Sigmoid colon (tissue), 7 donors: Measurements from ENCODE around the gene FALEC. TPM values are rescaled to one million over a fixed set of nuclear protein-coding genes. Genes with fewer than 3 reads are reported as not detected.
A peak's percentile ranks its signal among the peaks of the same experiment; 100 is the strongest.

Experiments
- DNase-seq: peaks from one replicate; pipeline ENCODE4 v3.0.0-alpha.2; 2019
- H3K27ac ChIP-seq, 4 donors: fragments of 200-600 bp; sonication (generic); one replicate each; pipeline ENCODE4 v1.5.1; 2016 to 2019; ENCODE audit warnings: mild to moderate bottlenecking in 1 of 4
- H3K27me3 ChIP-seq, 3 donors: fragments of 200-600 bp; sonication (generic); one replicate each; pipeline ENCODE4 v1.5.1; 2019; ENCODE audit warnings: mild to moderate bottlenecking in 1 of 3
- H3K36me3 ChIP-seq, 4 donors: fragments of 200-600 bp; sonication (generic); one replicate each; pipeline ENCODE4 v1.5.1; 2016 to 2019
- H3K4me1 ChIP-seq, 4 donors: fragments of 200-600 bp; sonication (generic); one replicate each; pipeline ENCODE4 v1.5.1; 2017 to 2019
- H3K4me3 ChIP-seq, 4 donors: fragments of 200-600 bp; sonication (generic); one replicate each; pipeline ENCODE4 v1.5.1; 2017 to 2019; ENCODE audit warnings: mild to moderate bottlenecking in 2 of 4, moderate library complexity in 1 of 4
- H3K9me3 ChIP-seq, 4 donors: fragments of 200-600 bp in 3 of 4; sonication (generic) in 3 of 4; one replicate each; pipeline versions ENCODE4 v1.5.1 to v1.6.1; 2013 to 2019
- EP300 ChIP-seq, 4 donors: sonication (generic); formaldehyde crosslinking; IDR thresholded peaks; one replicate each; pipeline ENCODE4 v1.6.1; 2017; ENCODE audit warnings: antibody characterized with exemption in 4 of 4
- POLR2A ChIP-seq, 2 donors: fragments of 450-650 bp; IDR thresholded peaks; one replicate each; pipeline ENCODE4 v1.6.1; 2016; ENCODE audit warnings: antibody characterized with exemption in 2 of 2, mild to moderate bottlenecking in 2 of 2, moderate library complexity in 2 of 2
- POLR2AphosphoS5 ChIP-seq, 4 donors: sonication (generic); formaldehyde crosslinking; IDR thresholded peaks; one replicate each; pipeline ENCODE4 v1.6.1; 2017; ENCODE audit warnings: antibody characterized with exemption in 4 of 4
- WGBS, 2 donors: extraction: QIAGEN DNeasy Blood & Tissue Kit; methylation state at CpG; one replicate each; pipeline ENCODE4 v1.1.7; 2013; 5-methylcytosine and 5-hydroxymethylcytosine counted together
- intact Hi-C: fragments of 100-400 bp; cut with DNase I; formaldehyde crosslinking; loops from one replicate; pipeline ENCODE4 v1.15.1; 2023
- polyA plus RNA-seq, 3 donors: library from polyadenylated mRNA; stranded (reverse); fragments of 200-250 nt; gene quantifications; one replicate each; pipeline ENCODE4 v1.2.3, GENCODE V29; 2013
- total RNA-seq, 4 donors: library from RNA; depleted of rRNA; stranded (reverse); fragments of >200 nt; gene quantifications; one replicate each; pipeline ENCODE4 v1.1.0, GENCODE V29; 2016
- TF ChIP-seq, protein P1 (sequence below), 4 experiments: fragments of 450-650 bp in 3 of 4; fragments of 200-600 bp in 1 of 4; IDR thresholded peaks; one replicate each; pipeline ENCODE4 v1.5.1; 2016 to 2019; ENCODE audit warnings: antibody characterized with exemption in 4 of 4, mild to moderate bottlenecking in 3 of 4, moderate library complexity in 2 of 4
- donor health status: healthy with polysubstance abuse.
- donor health status: Bipolar disorder and iron deficiency.
- donor health status: healthy.

FALEC gene
- total and polyA plus RNA-seq, 7 donors = 0.35 TPM; not detected in 6

DNA sequence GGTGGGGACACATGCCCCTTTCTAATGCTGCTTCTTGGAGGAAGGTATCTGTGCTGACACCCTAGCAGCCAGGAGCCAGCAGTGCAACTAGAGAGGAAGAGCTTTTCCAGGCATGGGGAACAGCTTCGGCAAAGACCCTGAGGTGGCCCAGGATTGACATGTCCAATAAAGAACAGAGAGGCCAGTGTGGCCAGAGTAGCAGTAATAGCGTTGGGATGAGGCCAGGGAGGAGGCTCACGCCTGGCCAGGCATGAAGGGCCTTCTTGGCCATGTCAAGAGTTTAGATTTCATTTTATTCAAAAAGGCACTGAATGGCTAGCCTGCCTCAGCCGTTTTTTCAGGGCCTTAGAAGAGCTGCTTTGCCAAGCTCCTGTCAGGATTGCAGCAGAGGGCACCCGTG lies 17.3 kb downstream of the FALEC start:
- H3K27ac ChIP-seq = peak overlapping the region; percentile 69 to 86 (median 82)
- no peak overlapping the region for H3K4me3 ChIP-seq
- H3K36me3 ChIP-seq = no peaks in the 10 kb centered on the region
- no peaks in the 10 kb centered on the region for H3K27me3 ChIP-seq
- no peak for TF ChIP-seq POLR2A (IDR thresholded peaks at IDR 0.05)
- TF ChIP-seq, protein P1, sequence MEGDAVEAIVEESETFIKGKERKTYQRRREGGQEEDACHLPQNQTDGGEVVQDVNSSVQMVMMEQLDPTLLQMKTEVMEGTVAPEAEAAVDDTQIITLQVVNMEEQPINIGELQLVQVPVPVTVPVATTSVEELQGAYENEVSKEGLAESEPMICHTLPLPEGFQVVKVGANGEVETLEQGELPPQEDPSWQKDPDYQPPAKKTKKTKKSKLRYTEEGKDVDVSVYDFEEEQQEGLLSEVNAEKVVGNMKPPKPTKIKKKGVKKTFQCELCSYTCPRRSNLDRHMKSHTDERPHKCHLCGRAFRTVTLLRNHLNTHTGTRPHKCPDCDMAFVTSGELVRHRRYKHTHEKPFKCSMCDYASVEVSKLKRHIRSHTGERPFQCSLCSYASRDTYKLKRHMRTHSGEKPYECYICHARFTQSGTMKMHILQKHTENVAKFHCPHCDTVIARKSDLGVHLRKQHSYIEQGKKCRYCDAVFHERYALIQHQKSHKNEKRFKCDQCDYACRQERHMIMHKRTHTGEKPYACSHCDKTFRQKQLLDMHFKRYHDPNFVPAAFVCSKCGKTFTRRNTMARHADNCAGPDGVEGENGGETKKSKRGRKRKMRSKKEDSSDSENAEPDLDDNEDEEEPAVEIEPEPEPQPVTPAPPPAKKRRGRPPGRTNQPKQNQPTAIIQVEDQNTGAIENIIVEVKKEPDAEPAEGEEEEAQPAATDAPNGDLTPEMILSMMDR (IDR thresholded peaks at IDR 0.05) = peak in 1 of 4 experiments; percentile 34
- intact Hi-C loops = loop anchor here (2.0 to 10.0 kb wide), 2 partner anchors 68 to 288 kb away; no protein-coding TSS in a partner anchor
- DNase-seq = no peak
- 16 to 46% methylated on average over 5 of the region's 5 CpGs for WGBS, 2 donors
- H3K4me1 ChIP-seq = peaks cover 0 to 45% (median 17%) of the 10 kb centered on the region in 4 donors
- H3K9me3 ChIP-seq = no peaks in the 10 kb centered on the region

DNA sequence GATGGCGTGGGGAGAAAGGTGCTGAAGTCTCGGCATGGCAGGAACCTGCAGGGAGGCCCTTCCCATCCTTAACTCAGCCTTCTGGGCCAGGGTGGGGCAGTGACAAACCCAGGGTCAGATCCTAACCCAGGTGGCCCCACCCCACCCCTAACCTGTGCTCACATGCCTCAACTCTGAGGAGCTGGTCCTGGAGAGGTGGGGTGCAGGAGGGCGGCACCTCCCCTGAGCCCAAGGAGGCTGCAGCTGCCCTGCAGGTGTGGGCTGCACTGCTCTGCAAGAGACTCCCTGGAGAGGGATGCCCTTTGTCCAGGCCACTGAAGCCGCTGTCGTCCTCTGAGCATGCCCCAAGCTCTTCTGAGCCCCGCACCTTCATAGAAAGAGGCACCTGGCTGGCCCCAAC lies 18.4 kb downstream of the FALEC start:
- H3K27me3 ChIP-seq = no peaks in the 10 kb centered on the region
- DNase-seq = no peak
- TF ChIP-seq POLR2AphosphoS5 (IDR thresholded peaks at IDR 0.05) (no peak), EP300 (IDR thresholded peaks at IDR 0.05) (no peak), POLR2A (IDR thresholded peaks at IDR 0.05) (no peak)
- TF ChIP-seq, protein P1 (IDR thresholded peaks at IDR 0.05) = no peak
- peak overlapping the region in 2 of 4 donors; percentile 80 to 86 for H3K27ac ChIP-seq
- H3K4me3 ChIP-seq = no peak overlapping the region
- 48 to 80% methylated on average over 6 of the region's 6 CpGs for WGBS, 2 donors
- no peaks in the 10 kb centered on the region for H3K9me3 ChIP-seq
- intact Hi-C loops = loop anchor here (10.0 kb wide), 1 partner anchor 289 kb away; no protein-coding TSS in a partner anchor
- H3K4me1 ChIP-seq = peaks cover 0 to 49% (median 21%) of the 10 kb centered on the region in 4 donors
- no peaks in the 10 kb centered on the region for H3K36me3 ChIP-seq

DNA sequence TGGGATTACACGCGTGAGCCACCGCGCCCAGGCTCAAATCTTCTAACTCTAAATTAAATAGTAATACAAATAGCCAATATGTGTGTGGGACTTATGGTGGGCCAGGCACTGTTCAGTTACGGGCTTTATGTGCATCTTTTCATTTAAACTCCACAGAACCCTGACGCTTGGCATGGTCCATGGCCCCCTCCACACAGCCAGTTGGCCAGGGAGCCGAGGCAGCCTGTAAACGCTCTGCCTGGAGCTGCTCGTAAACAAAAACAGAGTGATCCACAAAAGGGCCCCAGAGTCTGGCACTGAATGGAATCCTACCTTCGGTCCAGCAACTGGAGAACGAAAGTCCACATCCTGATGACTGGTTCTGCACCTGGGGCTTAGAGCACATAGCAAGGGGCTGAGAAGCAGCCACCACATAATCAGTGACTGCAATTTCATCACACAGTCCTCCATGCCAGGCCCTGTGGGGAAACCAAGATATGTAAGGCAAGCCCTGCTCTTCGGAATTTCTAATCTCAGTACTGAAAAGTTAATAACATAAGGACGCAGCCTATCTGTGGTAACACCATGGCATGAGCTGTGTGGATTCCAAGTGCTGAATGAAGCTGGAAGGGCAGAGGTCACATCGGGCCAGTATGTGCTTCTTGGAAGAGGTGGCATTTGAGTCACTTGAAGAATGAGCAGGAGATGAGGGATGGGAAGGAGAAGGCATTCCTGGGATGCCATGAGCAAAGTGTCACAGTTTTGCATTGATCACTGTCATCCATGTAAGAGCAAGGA lies 20.1 kb downstream of the FALEC start:
- Histone ChIP-seq H3K36me3 (no peaks in the 10 kb centered on the region), H3K9me3 (no peaks in the 10 kb centered on the region), H3K4me3 (no peak overlapping the region), H3K27me3 (no peaks in the 10 kb centered on the region), H3K27ac (peak overlapping the region in 2 of 4 donors; percentile 9 to 25), H3K4me1 (peaks cover 0 to 46% (median 18%) of the 10 kb centered on the region in 4 donors)
- TF ChIP-seq POLR2A (IDR thresholded peaks at IDR 0.05) (no peak), EP300 (IDR thresholded peaks at IDR 0.05) (no peak), POLR2AphosphoS5 (IDR thresholded peaks at IDR 0.05) (no peak)
- TF ChIP-seq, protein P1 (IDR thresholded peaks at IDR 0.05) = no peak
- WGBS, 2 donors = 92 to 94% methylated on average over 14 of the region's 14 CpGs
- intact Hi-C loops = loop anchor here (10.0 kb wide), 1 partner anchor 291 kb away; no protein-coding TSS in a partner anchor
- no peak for DNase-seq

DNA sequence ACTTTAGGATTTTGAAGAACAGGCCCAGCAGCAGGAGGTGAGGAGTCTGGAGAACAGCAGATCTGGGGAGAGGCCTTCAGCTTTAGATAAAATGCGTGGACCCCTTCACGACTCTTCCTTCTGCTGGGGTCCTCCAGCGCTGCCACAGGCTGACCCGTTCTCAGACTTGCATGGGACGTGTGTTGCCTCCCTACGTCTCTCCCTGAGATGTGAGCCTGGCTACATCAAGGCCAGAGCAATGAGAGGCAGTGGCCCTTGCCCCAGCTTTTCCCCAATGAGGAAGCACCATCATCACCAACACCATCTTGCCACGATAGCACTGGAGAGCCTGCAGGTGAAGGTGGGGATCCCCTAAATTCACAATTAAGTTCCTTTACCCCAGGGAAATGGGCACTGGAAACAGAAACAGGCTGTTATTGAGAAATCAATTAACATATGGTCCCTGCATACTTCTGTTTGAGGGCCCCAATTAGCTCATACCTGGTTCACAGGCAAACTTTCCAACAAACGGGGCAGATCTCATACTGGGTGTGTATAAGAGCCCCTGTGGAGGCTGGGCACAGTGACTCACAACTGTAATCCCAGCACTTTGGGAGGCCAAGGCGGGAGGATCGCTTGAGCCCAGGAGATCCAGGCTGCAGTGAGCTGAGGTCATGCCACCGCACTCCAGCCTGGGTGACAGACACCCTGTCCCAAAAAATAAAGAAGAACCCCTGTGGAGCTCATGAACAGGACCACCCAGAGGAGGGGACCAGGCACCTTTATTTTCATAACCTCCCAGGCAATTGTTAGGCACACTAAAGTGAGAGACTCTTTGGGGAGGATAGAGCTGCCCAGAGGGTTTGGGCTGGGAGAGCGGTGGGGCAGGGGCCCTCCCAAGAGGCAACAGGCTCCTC lies 21.5 kb downstream of the FALEC start:
- H3K27me3 ChIP-seq = no peaks in the 10 kb centered on the region
- TF ChIP-seq POLR2AphosphoS5 (IDR thresholded peaks at IDR 0.05) (no peak), POLR2A (IDR thresholded peaks at IDR 0.05) (no peak), EP300 (IDR thresholded peaks at IDR 0.05) (no peak)
- TF ChIP-seq, protein P1 (IDR thresholded peaks at IDR 0.05) = no peak
- H3K36me3 ChIP-seq = no peaks in the 10 kb centered on the region
- intact Hi-C loops = loop anchor here (10.0 kb wide), 1 partner anchor 292 kb away; no protein-coding TSS in a partner anchor
- whole genome bisulfite sequencing, 2 donors = 92 to 95% methylated on average over 12 of the region's 12 CpGs
- peaks cover 0 to 37% (median 17%) of the 10 kb centered on the region in 4 donors for H3K4me1 ChIP-seq
- no peaks in the 10 kb centered on the region for H3K9me3 ChIP-seq
- no peak for DNase-seq
- peak overlapping the region; percentile 32 to 83 (median 54) for H3K27ac ChIP-seq
- H3K4me3 ChIP-seq = no peak overlapping the region
